GM23248 (cell line): ENCODE measurements around the gene ZNF862. TPM values are rescaled to one million over a fixed set of nuclear protein-coding genes. Genes with fewer than 3 reads are reported as not detected.

ENCODE experiments used
- DNase-seq: peaks from one replicate; pipeline ENCODE4 v3.0.0-alpha.2; 2015
- H2AFZ ChIP-seq: fragments of 200-600 bp; sonication (generic); 2 replicates; pipeline ENCODE4 v1.6.1; 2016; ENCODE audit warnings: antibody characterized with exemption
- H3F3A ChIP-seq: fragments of 200-600 bp; sonication (generic); 2 replicates; pipeline ENCODE4 v1.6.1; 2016; ENCODE audit warnings: mild to moderate bottlenecking, antibody characterized with exemption, mixed run types; ENCODE audit not compliant: insufficient read depth
- H3K27ac ChIP-seq: fragments of 200-600 bp; sonication (generic); 2 replicates; pipeline ENCODE4 v1.5.1; 2016; ENCODE audit warnings: mild to moderate bottlenecking
- H3K27me3 ChIP-seq: fragments of 200-600 bp; sonication (generic); replicated peaks from 2 replicates; pipeline ENCODE4 v1.6.1; 2016; ENCODE audit warnings: mild to moderate bottlenecking; ENCODE audit not compliant: insufficient read depth
- H3K36me3 ChIP-seq: fragments of 200-600 bp; sonication (generic); 2 replicates; pipeline ENCODE4 v1.6.1; 2016; ENCODE audit warnings: low read depth, mild to moderate bottlenecking
- H3K4me1 ChIP-seq: fragments of 200-600 bp; sonication (generic); 2 replicates; pipeline ENCODE4 v1.6.1; 2016; ENCODE audit warnings: mild to moderate bottlenecking; ENCODE audit not compliant: insufficient read depth
- H3K4me2 ChIP-seq: fragments of 200-600 bp; sonication (generic); one replicate; pipeline ENCODE4 v1.6.1; 2016; ENCODE audit warnings: mild to moderate bottlenecking; ENCODE audit not compliant: unreplicated experiment
- H3K4me3 ChIP-seq: fragments of 200-600 bp; sonication (generic); 2 replicates; pipeline ENCODE4 v1.5.1; 2016; ENCODE audit warnings: mild to moderate bottlenecking
- H3K79me2 ChIP-seq: fragments of 200-600 bp; sonication (generic); 2 replicates; pipeline ENCODE4 v1.6.1; 2016; ENCODE audit warnings: mild to moderate bottlenecking; ENCODE audit not compliant: insufficient read depth
- H3K9ac ChIP-seq: fragments of 200-600 bp; sonication (generic); 2 replicates; pipeline ENCODE4 v1.6.1; 2016; ENCODE audit warnings: mild to moderate bottlenecking
- H3K9me2 ChIP-seq: fragments of 200-600 bp; sonication (generic); 2 replicates; pipeline ENCODE4 v1.6.1; 2016; ENCODE audit warnings: mixed run types, mild to moderate bottlenecking, moderate library complexity; ENCODE audit not compliant: insufficient read depth
- H3K9me3 ChIP-seq: fragments of 200-600 bp; sonication (generic); one replicate; pipeline ENCODE4 v1.6.1; 2017; ENCODE audit warnings: low read depth
- H4K20me1 ChIP-seq: fragments of 200-600 bp; sonication (generic); 2 replicates; pipeline ENCODE4 v1.6.0; 2016; ENCODE audit not compliant: insufficient read depth
- EZH2 ChIP-seq: fragments of 200-600 bp; sonication (generic); IDR thresholded peaks from 2 replicates; pipeline ENCODE4 v1.6.1; 2018; ENCODE audit warnings: antibody characterized with exemption, mild to moderate bottlenecking; ENCODE audit not compliant: insufficient read depth, poor library complexity, severe bottlenecking
- EZH2phosphoT487 ChIP-seq: fragments of 200-600 bp; sonication (generic); IDR thresholded peaks from 2 replicates; pipeline ENCODE4 v1.6.1; 2018; ENCODE audit warnings: antibody characterized with exemption, moderate library complexity, mild to moderate bottlenecking, low read depth; ENCODE audit not compliant: insufficient read depth
- WGBS, 2 experiments: methylation state at CpG; one replicate each; pipeline ENCODE4 v1.1.6; 2015 to 2017; ENCODE audit warnings: low lambda C conversion rate in 2 of 2, low coverage in 1 of 2; ENCODE audit errors: missing lambda C conversion rate in 2 of 2; 5-methylcytosine and 5-hydroxymethylcytosine counted together
- in situ Hi-C: fragments of 300-500 bp; cut with MboI; formaldehyde crosslinking; loops from 2 replicates; pipeline ENCODE4 v1.15.0; 2020
- polyA plus RNA-seq: library from polyadenylated mRNA; unstranded; fragments of >200 nt; fragmentation: Nextera tagmentation; extraction: Ambion mirVana; gene quantifications from 2 replicates; pipeline ENCODE4 v1.2.1, GENCODE V29; 2016
- total RNA-seq: library from RNA; depleted of rRNA; stranded (reverse); fragments of >200 nt; shearing (Covaris generic); gene quantifications from 2 replicates; pipeline ENCODE4 v1.2.3, GENCODE V29; 2014

Gene ZNF862
- total and polyA plus RNA-seq, 2 experiments from 2014 or later = 3.5 to 9.7 TPM

- H3K4me2 ChIP-seq = no peak overlapping the region
- no peaks in the 10 kb centered on the region for H3K79me2 ChIP-seq
- no peaks in the 10 kb centered on the region for H3F3A ChIP-seq
- H3K4me1 ChIP-seq = no peaks in the 10 kb centered on the region
- no peak overlapping the region for H2AFZ ChIP-seq
- 14 to 22% methylated on average over 11 of the region's 11 CpGs for WGBS, 2 experiments
- no peak for DNase-seq
- in situ Hi-C loops = no loop called here
- H3K27me3 ChIP-seq = no peaks in the 10 kb centered on the region
- H3K4me3 ChIP-seq = no peak overlapping the region
- H3K9me2 ChIP-seq = no peaks in the 10 kb centered on the region
- no peak overlapping the region for H3K9ac ChIP-seq
- H3K27ac ChIP-seq = no peak overlapping the region
- H4K20me1 ChIP-seq = no peaks in the 10 kb centered on the region
- no peaks in the 10 kb centered on the region for H3K9me3 ChIP-seq
- no peak for TF ChIP-seq EZH2
- no peaks in the 10 kb centered on the region for H3K36me3 ChIP-seq
Measured at GRCh38 chr7:149830997-149831740, 7.0 kb upstream of the ZNF862 start.

GRCh38 chr7:149831741-149832219 is 6.4 kb upstream of the ZNF862 start:
- H3K4me2 ChIP-seq = no peak overlapping the region

GRCh38 chr7:149832332-149833041 is 5.7 kb upstream of the ZNF862 start:
- no peak overlapping the region for H3K9ac ChIP-seq
- H2AFZ ChIP-seq = no peak overlapping the region
- 37 to 58% methylated on average over 7 to 12 of the region's 13 CpGs for WGBS, 2 experiments
- no peaks in the 10 kb centered on the region for H3F3A ChIP-seq
- TF ChIP-seq EZH2phosphoT487 (no peak), EZH2 (no peak)
- H3K4me3 ChIP-seq = no peak overlapping the region
- no peak for DNase-seq
- no peaks in the 10 kb centered on the region for H3K9me2 ChIP-seq
- no peaks in the 10 kb centered on the region for H3K27me3 ChIP-seq
- no peak overlapping the region for H3K27ac ChIP-seq
- no peaks in the 10 kb centered on the region for H3K79me2 ChIP-seq
- H4K20me1 ChIP-seq = no peaks in the 10 kb centered on the region
- no peaks in the 10 kb centered on the region for H3K9me3 ChIP-seq
- no peaks in the 10 kb centered on the region for H3K36me3 ChIP-seq
- H3K4me1 ChIP-seq = no peaks in the 10 kb centered on the region
- in situ Hi-C loops = no loop called here
- no peak overlapping the region for H3K4me2 ChIP-seq

More at GRCh38 chr7:149831741-149832219, 6.4 kb upstream of the ZNF862 start:
- no peaks in the 10 kb centered on the region for H3K79me2 ChIP-seq
- no peak for DNase-seq
- no peaks in the 10 kb centered on the region for H3K36me3 ChIP-seq
- no peaks in the 10 kb centered on the region for H3K9me3 ChIP-seq
- no peaks in the 10 kb centered on the region for H3K9me2 ChIP-seq
- no peaks in the 10 kb centered on the region for H3F3A ChIP-seq
- in situ Hi-C loops = no loop called here
- H3K4me1 ChIP-seq = no peaks in the 10 kb centered on the region
- H3K9ac ChIP-seq = no peak overlapping the region
- H4K20me1 ChIP-seq = no peaks in the 10 kb centered on the region
- WGBS, 2 experiments = 30 to 39% methylated on average over 9 of the region's 9 CpGs
- no peak overlapping the region for H3K4me3 ChIP-seq
- no peak overlapping the region for H2AFZ ChIP-seq
- no peak overlapping the region for H3K27ac ChIP-seq
- no peaks in the 10 kb centered on the region for H3K27me3 ChIP-seq
- TF ChIP-seq EZH2phosphoT487 (no peak), EZH2 (no peak)

DNA sequence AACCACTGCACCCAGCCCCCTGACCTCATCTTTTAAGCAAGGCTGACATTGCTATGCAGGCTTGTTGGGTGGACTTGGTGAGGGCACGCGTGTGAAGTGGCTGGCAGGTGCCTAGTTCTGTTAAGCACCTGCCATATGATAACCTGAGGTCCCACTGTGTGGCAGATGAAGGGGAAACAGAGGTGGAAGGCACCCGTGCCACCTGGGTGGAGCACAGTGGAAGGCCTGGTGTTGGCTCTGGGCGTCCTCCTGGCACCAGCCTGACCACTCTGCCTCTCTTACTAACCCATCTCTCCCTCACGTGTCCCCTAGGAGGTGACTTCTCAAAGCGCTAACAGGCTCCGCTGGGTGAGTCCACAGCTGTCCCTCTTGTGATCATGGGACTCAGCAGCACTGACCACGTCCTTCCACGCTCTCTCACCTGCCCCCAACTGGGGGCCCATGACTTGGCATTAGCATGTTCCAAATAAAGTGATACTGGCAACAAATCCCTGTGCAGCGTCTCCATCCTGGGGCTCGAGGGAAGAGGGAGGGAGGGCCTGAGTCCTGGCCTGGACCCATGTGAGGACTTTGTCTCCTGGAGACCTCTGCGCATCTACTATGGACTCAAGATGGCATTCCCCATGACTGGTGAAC is 4.6 kb upstream of the ZNF862 start:
- Histone ChIP-seq H3K4me2 (no peak overlapping the region), H3K27ac (no peak overlapping the region), H3K4me3 (no peak overlapping the region), H3K36me3 (no peaks in the 10 kb centered on the region), H4K20me1 (no peaks in the 10 kb centered on the region), H3K27me3 (no peaks in the 10 kb centered on the region), H2AFZ (no peak overlapping the region), H3F3A (no peaks in the 10 kb centered on the region), H3K9me3 (no peaks in the 10 kb centered on the region), H3K9me2 (no peaks in the 10 kb centered on the region), H3K4me1 (no peaks in the 10 kb centered on the region), H3K9ac (no peak overlapping the region), H3K79me2 (no peaks in the 10 kb centered on the region)
- no peak for TF ChIP-seq EZH2phosphoT487
- no peak for TF ChIP-seq EZH2
- in situ Hi-C loops = no loop called here
- DNase-seq = no peak
- WGBS, 2 experiments = 49 to 60% methylated on average over 11 to 12 of the region's 12 CpGs
